HG02763 (cell line): ENCODE data around the gene WDR77.

Experiments
- ATAC-seq: cut with Tn5 transposase; IDR thresholded peaks from one replicate; pipeline ENCODE4 v1.9.1; 2021; ENCODE audit warnings: mild to moderate bottlenecking, moderate library complexity; ENCODE audit not compliant: unreplicated experiment

WDR77 gene

DNA sequence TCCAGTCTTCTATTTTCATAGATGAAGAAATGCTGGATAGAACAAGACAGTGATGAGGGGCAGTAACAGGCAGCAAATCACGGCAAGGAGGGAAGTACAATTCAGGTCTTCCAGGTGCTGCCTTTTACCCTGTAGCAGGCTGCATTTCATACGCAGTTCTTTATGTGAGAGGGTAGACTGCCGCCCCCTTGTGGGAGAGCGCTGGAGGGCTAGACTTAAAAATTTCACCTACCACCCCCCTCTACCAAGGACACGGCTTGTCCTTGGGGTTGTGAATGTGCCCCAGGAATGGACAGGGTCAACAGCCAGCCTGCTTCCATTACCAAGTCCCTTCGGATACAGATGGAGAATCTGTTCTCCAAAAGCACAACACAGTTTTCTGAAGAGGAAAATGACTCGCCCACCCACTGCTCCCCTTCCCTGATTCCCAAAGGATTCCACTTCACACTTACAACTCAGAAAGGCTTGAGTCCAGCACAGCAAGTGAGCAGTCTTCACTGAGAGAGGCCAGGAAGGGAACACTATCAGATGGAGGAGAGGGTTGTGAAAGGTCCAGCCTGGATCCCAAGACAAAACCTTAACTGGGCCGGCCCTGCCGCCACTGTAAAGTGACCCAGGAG is 7.4 kb downstream of the WDR77 start:
- ATAC-seq = no peak

DNA sequence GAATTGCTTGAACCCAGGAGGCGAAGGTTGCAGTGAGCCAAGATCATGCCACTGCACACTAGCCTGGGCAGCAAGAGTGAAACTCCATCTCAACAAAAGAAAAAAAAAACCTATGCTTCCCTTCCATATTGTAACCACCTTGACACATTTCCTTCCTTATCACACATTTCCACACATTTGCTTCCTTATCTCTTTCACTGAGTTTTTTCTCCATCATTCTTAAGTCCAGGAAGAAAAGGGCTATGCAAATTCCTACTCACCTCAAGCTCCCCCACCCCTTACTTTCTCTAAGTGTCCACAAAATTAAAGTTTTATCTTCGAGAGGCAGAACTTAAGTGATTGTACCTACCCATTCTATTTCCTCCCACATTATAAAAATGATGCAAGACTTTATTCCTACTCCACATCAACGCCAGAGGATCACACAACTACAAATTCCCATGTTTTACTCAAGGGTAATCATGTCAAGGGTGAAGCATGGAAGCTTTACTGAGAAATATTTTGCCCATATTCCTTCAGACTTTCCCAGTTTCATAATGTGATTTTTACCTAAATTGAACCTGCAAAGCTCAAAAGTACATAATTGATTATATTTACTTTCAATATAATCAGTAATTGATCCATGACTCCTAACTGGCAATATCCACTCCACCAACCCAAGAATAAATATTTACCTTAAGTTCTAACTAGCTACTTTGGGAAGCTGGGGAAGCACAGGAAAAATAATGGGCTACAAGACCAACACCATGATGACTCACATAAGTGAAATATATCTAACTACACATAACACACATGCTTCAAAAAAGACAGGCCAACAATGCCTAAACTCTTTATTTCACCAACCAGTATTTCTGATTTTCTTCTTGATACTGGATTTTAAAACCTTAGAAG is 9.3 kb downstream of the WDR77 start:
- no peak for ATAC-seq

DNA sequence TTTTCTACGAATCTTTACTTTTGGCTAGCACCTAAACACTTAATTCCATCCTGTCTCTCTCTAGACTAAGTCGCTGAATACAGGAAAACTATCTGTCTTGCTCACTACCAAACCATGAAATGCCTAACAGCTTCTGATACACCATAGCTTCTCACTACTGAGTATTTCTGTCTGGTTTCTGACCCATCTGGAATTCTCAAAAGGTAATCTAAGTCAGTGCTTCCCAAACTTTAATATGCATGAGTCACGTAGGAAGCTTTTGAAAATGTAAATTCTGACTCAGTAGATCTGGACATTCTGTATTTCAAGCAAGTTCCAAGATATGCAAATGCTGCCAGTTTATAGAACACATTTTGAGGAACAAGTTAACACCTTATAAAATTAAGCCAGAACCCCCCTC is 12.3 kb downstream of the WDR77 start:
- no peak for ATAC-seq

DNA sequence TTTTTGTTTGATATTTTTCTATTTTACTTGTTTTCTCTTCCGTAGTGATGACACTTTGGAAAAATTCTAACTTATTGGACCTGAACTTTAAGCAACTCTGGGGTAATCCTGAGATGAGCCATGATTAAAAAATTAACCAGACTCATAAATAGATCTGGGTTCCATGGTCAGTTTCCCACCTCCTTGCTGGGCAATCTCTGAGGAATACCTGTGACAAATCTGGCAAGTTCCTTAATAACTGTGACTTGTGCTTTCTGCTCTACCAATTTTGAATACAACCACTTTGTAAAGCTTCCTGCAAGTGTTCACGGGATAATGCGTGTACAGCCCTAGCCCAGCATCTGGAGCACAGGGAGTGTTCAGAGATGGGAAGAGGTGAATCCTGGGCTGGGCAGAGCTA is 24.8 kb downstream of the WDR77 start:
- no peak for ATAC-seq

DNA sequence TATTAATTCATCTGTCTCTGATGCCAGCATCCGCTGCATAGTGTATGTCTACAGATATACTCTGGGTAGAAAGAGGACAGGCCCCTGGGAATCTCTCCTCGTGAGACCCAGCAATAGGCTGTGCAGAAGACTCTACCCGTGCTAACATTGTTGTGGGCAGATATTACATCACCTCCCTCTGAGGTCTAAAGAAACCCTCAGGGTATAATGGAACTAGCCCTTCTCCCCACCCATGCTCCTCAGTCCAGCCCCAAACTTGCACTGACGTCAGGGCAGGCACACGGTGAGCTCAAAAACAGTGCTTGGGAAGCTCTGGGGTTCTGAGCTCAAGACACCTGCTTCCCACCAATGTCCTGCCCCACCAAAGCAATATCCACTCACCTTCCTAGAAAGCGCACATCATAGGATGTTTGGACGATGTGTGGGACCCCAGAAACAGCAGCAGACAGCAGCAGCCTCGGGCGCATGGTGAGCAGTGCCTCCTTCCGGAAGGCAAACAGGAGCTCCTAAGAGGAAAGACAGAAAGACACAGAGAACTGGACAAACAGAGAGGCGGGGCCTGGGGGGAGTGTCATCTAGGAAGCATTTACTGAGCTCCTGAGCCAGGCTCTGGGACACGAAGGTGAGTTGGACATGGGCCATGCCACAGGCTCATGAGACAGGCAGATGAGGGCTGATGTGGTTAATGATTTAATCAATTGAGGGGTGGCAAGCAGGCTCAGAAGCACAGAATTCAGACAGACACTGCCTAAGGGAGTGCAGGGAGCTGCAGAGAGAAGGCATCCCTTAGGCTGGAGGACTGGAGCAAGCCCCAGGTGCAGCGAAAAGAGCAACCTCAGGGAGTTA is 26.3 kb downstream of the WDR77 start:
- ATAC-seq = no peak

DNA sequence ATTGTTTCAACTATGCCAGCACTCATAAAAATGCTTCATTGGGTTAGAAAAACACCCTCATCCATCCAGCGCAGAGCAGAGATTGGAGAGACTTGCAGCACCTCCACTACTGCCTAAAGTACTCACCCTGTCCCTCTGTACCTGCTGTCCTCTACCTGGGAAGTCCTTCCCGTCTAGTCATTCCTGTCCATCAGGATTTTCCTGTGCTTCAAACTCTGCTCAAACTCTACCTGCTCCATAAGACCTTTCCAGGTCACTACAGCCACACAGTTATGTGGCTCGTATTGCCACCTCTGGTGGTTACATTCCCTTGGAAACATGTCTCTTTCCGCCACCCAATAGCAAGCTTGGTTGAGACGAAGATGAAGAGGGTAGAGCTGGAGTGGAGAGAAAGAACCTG is 28.7 kb downstream of the WDR77 start:
- ATAC-seq = no peak

DNA sequence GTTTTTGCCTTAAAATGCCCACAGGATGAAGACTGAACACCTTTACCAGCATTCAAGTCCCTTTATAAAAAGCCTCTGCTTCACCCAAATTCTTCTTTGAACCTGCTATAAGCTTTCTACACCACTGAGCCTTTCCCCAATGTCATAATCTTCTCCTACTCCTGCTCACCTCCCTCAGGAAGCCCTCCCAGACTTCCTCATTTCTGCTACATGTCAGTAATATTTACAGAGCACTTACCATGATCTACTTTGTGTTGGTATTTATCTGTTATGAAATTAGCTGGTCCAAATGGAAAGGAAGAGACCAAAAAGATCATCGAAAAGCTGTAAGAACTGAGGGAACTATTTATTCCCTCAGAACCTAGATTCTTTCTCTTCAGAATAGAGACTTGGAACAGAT is 30.0 kb downstream of the WDR77 start:
- ATAC-seq = no peak

DNA sequence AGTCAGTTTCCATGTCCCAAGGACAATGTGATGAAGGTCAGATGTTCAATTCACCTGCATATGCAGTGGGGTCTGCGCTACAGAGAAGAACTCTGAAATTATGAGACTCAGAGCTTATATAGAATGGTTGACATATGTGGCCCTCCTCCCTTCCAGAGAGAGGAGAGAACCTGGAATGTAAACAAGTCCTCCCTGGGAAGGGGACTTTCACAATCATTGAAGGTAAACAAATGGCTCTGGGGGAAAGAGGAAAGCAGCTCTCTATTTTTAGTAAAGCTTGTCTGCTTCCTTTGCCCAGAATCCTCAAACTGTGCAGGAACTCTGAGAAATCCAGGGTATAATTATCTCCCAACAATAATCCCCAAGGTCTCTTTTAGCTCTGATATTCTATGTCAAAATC is 31.3 kb downstream of the WDR77 start:
- ATAC-seq = no peak

DNA sequence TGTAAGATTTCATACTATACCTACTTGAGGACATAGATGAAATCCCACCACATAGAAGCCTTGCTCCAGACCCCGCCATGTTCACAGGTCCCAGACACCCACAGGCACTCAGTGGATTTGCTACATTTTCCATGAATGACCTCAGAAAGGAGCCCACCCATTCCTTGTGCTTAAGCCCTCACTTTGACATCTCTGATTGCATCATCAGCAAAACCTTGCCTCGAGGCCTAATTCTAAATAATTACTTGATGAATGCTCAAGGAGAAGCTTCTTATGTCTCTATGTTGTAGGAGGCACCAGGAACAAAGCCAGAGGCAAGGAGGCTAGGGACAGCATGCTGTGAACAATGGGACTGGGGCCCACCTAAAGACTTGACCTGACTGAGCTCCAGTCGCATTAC is 33.6 kb downstream of the WDR77 start:
- ATAC-seq = no peak

DNA sequence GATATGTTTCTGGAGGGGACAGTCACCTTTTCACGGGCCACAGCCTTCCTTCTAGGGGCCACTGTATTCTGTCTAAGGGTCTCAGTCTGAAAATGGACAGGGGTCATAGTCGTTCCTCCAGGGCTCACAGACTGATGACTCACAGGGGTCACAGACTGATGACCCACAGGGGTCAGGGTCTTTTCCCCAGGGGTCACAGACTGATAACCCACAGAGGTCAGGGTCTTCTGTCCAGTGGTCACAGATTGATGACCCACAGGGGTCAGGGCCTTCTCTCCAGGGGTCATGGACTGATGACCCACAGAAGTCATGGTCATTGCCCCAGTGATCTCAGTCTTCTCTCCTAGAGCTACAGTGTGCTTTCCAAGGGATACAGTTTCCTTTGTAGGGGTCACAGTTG is 34.3 kb downstream of the WDR77 start:
- no peak for ATAC-seq

DNA sequence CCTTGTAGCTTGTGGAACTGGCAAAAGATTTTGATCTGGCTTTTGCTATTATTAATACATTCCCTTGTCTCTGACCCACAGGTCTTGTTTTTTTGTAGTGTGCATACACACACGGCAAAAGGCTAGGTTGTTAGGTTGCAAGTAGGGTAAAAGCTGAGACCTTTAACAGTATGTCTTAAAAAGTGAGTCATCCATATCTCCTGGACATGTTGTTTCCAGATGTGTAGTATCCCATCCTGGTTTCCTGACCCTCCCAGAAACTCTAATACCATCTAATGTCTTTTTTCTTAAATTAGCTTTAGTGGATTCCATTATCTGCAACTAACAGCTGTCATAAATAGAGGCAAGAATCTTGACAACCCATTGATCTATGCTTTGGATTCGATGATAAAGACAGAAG is 36.2 kb downstream of the WDR77 start:
- no peak for ATAC-seq

DNA sequence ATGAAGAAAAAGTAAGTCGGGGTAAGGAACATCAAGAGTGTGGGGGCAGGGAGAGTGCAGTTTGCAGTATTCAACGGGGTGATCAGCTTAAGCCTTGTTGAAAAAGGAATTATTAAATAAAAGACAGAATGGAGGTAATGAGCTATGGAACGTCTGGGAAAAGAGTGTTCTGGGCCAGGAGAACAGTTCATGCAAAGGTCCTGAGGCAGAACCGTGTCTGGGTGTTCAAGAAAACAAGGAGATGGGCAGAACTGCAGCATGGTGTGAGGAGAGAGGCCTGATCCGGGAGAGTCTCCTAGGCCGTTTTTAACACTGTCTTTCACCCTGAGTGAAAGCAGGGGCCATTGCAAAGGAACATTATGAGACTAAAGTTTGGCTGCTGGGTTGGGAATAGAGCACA is 41.8 kb downstream of the WDR77 start:
- ATAC-seq = no peak

DNA sequence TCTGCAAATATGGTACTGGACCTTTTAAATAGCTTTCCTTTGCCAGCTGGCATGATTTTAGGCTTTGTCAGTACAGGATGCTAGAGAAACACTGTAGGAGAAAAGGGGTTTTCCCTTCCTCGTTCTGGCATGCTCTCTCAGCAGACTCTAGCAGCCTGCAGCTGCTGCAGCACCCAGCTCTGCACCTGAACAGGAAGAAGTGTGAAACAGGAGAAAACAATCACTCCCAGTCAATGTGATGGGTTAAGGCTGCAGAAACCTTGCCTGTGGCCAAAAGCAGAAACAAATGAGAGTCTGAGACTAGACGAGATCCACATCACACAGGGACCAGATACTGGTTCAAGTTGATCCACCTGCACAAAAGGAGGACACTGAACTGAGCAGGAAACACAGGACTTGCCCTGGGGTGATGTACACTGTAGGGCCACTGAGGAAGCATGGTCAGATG is 42.7 kb downstream of the WDR77 start:
- peak; percentile 92 for ATAC-seq

DNA sequence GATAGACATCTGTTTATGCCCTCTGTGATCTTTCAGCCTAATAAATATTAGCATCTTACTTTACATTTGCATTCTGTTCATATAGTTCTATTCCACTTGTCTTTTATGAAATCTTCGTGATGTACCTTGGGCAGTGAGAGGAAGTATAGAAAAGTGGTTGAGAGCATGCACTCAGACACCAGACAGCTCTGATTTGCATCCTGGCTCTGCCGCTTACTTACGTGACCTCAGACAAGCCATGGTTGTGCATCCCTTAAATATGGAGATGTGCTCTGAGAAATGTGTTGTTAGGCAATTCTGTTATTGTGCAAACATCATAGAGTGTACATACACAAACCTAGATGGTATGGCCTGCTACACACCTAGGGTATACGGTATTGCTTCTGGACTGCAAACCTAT is 44.5 kb downstream of the WDR77 start:
- no peak for ATAC-seq

DNA sequence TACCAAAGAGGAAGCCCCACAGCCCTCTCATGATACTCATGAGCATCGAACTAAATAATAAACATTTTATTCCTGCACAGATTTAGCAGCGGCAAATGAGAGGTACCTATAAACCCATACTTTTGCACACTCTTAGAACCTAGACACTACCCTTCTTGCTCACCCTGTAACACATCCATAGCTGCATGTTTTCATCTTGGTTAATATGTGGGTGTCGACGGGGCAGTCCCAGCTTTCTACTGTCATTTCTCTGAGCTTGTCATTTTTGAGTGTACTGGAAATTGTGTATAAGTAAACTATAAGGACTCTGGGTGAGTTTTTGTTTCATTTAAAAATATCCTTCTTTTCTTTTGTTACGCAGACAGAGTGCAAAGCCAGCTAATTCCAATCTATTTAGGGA is 47.0 kb downstream of the WDR77 start:
- ATAC-seq = no peak

DNA sequence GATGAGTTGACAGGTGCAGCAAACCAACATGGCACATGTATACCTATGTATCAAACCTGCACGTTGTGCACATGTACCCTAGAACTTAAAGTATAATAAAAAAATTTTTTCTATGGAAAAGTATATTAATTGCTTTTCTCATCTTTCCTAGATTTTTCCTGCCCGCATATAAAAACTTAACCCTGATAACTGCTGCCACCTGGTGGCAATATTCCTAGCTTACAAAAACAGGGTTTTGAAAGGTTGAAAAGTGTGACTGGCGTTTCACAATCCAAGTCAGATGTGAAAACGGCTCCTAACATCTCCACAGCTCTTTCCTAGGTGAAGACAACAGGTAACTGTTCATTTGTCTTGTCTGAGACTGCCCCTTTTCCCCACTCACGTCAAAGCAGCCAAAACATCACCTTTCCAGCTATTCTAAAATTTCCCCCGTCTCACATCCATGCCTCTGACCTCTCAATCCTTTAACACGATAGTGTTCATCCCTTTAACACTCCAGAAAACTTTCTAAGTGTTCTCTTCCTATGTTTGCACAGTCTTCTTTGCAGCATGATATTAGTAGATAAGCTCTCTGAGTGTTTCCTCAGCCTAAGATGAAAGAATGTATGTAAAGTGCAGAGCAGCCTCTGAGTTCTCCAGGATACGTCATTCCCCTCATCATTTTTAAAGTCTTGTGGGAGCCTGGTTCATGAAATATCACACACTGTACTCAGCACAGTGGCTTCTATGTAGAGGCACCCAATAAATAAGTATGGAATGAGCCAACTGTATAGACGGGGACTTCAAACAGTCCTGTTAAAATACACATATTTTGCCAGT is 49.1 kb downstream of the WDR77 start:
- ATAC-seq = no peak

DNA sequence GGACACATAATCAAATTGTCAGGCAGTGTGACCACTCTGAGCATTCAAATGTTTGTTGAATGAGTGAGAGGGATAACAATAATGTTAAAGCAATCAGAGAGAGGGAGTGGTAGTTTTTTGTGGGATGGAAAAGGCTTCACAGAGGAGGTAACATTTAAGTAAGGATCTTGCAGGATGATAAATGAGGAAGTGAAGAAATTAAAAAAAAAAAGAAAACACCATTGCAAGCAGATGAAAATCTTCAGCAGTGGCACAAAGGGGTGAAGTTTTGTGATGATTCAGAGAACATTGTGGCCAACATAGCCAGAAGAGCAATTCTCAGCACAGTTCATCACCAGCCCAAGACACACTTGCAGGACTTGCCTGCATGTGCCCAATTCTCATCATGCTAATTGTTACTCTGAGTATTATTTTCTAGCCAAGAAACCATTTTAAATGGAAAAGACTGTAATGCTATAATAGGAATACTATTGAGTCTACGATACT is 56.6 kb downstream of the WDR77 start:
- ATAC-seq = no peak

DNA sequence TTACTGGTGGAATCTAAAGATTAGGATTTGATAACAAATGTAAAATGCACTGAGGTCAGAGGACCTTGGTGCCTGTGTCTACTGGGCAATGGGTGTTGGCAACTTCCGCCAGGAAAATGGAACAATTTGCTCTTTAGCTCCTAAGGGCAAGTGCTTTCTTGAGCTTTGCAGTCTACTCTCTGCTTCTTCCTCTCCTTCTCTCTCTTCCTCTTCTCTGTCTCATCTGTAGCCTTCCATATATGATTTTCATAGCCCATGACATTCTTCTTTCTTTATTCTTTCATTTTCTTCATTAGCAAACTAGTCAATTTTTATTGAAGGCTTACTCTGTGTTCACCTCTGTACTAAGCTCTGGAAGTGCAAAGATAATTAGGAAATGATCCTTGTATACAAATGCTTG is 57.0 kb downstream of the WDR77 start:
- ATAC-seq = no peak
